Endothelial cell of umbilical vein (primary cell): ENCODE data around the gene CTSF. TPM values are rescaled to one million over a fixed set of nuclear protein-coding genes. Genes with fewer than 3 reads are reported as not detected.

ENCODE experiments used
- BruUV-seq: library from RNA; stranded (reverse); fragments of 400-500 nt; replicated peaks from 2 replicates; lab custom pipeline; 2021; lab: Mats Ljungman, UMichigan
- CTCF ChIA-PET: fragments of 300-600, 350-600 bp; sonication (Branson Sonifier 250); formaldehyde crosslinking; loops from one replicate; lab custom pipeline; 2021; ENCODE audit warnings: antibody characterized with exemption, inconsistent platforms; lab: Charles Lee
- POLR2A ChIA-PET: fragments of 300-600, 350-600 bp; sonication (Branson Sonifier 250); formaldehyde crosslinking; loops from one replicate; lab custom pipeline; 2021; ENCODE audit warnings: antibody characterized with exemption, inconsistent platforms; lab: Charles Lee
- DNase-seq: peaks from one replicate; pipeline ENCODE4 v3.0.0-alpha.2; 2011; ENCODE audit warnings: low read depth, low spot score
- FAIRE-seq: peaks from 2 replicates; lab custom pipeline; 2011; peaks lifted over from hg19 to GRCh38; lab: Jason Lieb, UNC
- H2AFZ ChIP-seq: 2 replicates; pipeline ENCODE4 v1.6.0; 2012; ENCODE audit warnings: low read depth, low read length, control low read depth, inconsistent platforms
- H3K27ac ChIP-seq: 2 replicates; pipeline ENCODE4 v1.5.1; 2011; ENCODE audit warnings: low read depth, mild to moderate bottlenecking, control low read depth, low read length, moderate library complexity; ENCODE audit not compliant: insufficient read depth
- H3K27me3 ChIP-seq, 2 experiments: 2 replicates each; pipeline versions ENCODE4 v1.6.0 to v1.6.1; 2011; ENCODE audit warnings: low read length in 2 of 2, mixed read lengths in 1 of 2; ENCODE audit not compliant: control insufficient read depth in 2 of 2, insufficient read depth in 2 of 2
- H3K36me3 ChIP-seq, 2 experiments: 2 replicates in 1 of 2; 3 replicates in 1 of 2; pipeline ENCODE4 v1.5.1; 2011; ENCODE audit warnings: low read length in 2 of 2, mild to moderate bottlenecking in 1 of 2, moderate library complexity in 1 of 2; ENCODE audit not compliant: control insufficient read depth in 2 of 2, insufficient read depth in 2 of 2; ENCODE audit errors: extremely low read depth in 1 of 2
- H3K4me1 ChIP-seq: 3 replicates; pipeline ENCODE4 v1.5.1; 2011; ENCODE audit warnings: mild to moderate bottlenecking, low read length; ENCODE audit not compliant: control insufficient read depth, insufficient read depth; ENCODE audit errors: extremely low read depth
- H3K4me2 ChIP-seq: 2 replicates; pipeline ENCODE4 v1.6.1; 2011; ENCODE audit warnings: low read length, control low read depth, mixed read lengths; ENCODE audit not compliant: insufficient read depth
- H3K4me3 ChIP-seq, 3 experiments: fragments of 200-600 bp in 1 of 3; sonication (generic), shearing (Covaris generic) in 1 of 3; replicated peaks in 1 of 3; 2 replicates each; pipeline ENCODE4 v1.5.1; 2011 to 2016; ENCODE audit warnings: control low read depth in 3 of 3, low read length in 3 of 3, mild to moderate bottlenecking in 2 of 3, inconsistent platforms in 1 of 3, low read depth in 1 of 3, moderate library complexity in 1 of 3; ENCODE audit not compliant: insufficient read depth in 1 of 3
- H3K79me2 ChIP-seq: 2 replicates; pipeline ENCODE4 v1.6.0; 2012; ENCODE audit warnings: low read length, inconsistent platforms; ENCODE audit not compliant: control insufficient read depth, insufficient read depth
- H3K9ac ChIP-seq: replicated peaks from 2 replicates; pipeline ENCODE3; 2011; ENCODE audit warnings: low read length, control low read depth; ENCODE audit not compliant: insufficient read depth; ENCODE audit errors: extremely low read depth
- H3K9me1 ChIP-seq: replicated peaks from 3 replicates; pipeline ENCODE4 v1.6.0; 2011; ENCODE audit warnings: mild to moderate bottlenecking, low read length; ENCODE audit not compliant: control insufficient read depth, insufficient read depth; ENCODE audit errors: extremely low read depth
- H3K9me3 ChIP-seq: replicated peaks from 2 replicates; pipeline ENCODE4 v1.5.1; 2012; ENCODE audit warnings: low read length, inconsistent platforms; ENCODE audit not compliant: control insufficient read depth, insufficient read depth
- H4K20me1 ChIP-seq: replicated peaks from 2 replicates; pipeline ENCODE3; 2011; ENCODE audit warnings: mild to moderate bottlenecking, low read length; ENCODE audit not compliant: control insufficient read depth, insufficient read depth; ENCODE audit errors: extremely low read depth
- EZH2 ChIP-seq: IDR thresholded peaks from 2 replicates; pipeline ENCODE4 v1.6.1; 2012; ENCODE audit warnings: borderline replicate concordance, low read depth, mild to moderate bottlenecking, moderate library complexity, low read length, inconsistent platforms; ENCODE audit not compliant: severe bottlenecking
- GATA2 ChIP-seq: IDR thresholded peaks from 2 replicates; pipeline ENCODE4 v1.7.0; 2011; ENCODE audit warnings: low read depth, mild to moderate bottlenecking, moderate library complexity, mixed read lengths, low read length; ENCODE audit not compliant: insufficient read length, insufficient read depth
- JUN ChIP-seq: IDR thresholded peaks from 2 replicates; pipeline ENCODE4 v1.6.1; 2011; ENCODE audit warnings: borderline replicate concordance, low read depth; ENCODE audit not compliant: insufficient read length, insufficient read depth
- MYC ChIP-seq: IDR thresholded peaks from one replicate; pipeline ENCODE4 v1.6.1; 2011; ENCODE audit warnings: mild to moderate bottlenecking, low read depth, low read length
- POLR2A ChIP-seq: IDR thresholded peaks from 2 replicates; pipeline ENCODE4 v1.6.1; 2012; ENCODE audit warnings: low read depth, mild to moderate bottlenecking, control low read depth, low read length
- POLR2AphosphoS5 ChIP-seq: IDR thresholded peaks from 2 replicates; pipeline ENCODE4 v1.6.1; 2012; ENCODE audit warnings: low read depth, mild to moderate bottlenecking, control low read depth, low read length, moderate library complexity; ENCODE audit not compliant: insufficient read depth
- dilution Hi-C: fragments of 300-500 bp; cut with MboI; formaldehyde crosslinking; loops from one replicate; pipeline ENCODE4 v1.15.0; 2019; ENCODE audit warnings: low sequenced_read_pairs; ENCODE audit not compliant: extremely low pct_ligation_motif_present
- intact Hi-C: fragments of 100-400 bp; cut with micrococcal nuclease; formaldehyde crosslinking; loops from one replicate; pipeline ENCODE4 v1.10.0; 2022
- polyA plus RNA-seq, 4 experiments: library from polyadenylated mRNA; depleted of rRNA in 3 of 4; stranded (reverse) in 3 of 4; unstranded in 1 of 4; fragments of >200 nt; gene quantifications; 2 replicates each; pipeline versions ENCODE4 v1.2.1 to v1.2.3, GENCODE V29; 2011 to 2012; ENCODE audit warnings: missing spikeins in 1 of 4
- total RNA-seq: library from RNA; stranded (reverse); gene quantifications from 2 replicates; pipeline ENCODE4 v1.2.3, GENCODE V29; 2021
- TF ChIP-seq, protein P1 (sequence below), 2 donors: IDR thresholded peaks; 1 replicate in 1 of 2; 2 replicates in 1 of 2; pipeline ENCODE4 v1.5.1; 2011; ENCODE audit warnings: low read length in 2 of 2, mild to moderate bottlenecking in 2 of 2, moderate library complexity in 2 of 2, control low read depth in 1 of 2, inconsistent platforms in 1 of 2, low read depth in 1 of 2; ENCODE audit not compliant: insufficient read depth in 1 of 2; ENCODE audit errors: extremely low read depth in 1 of 2
- TF ChIP-seq, protein P2 (sequence below): IDR thresholded peaks from 2 replicates; pipeline ENCODE4 v1.6.1; 2011; ENCODE audit not compliant: insufficient read depth, insufficient read length

CTSF gene
- total and polyA plus RNA-seq, 2 donors (not counting 3 experiments of a cell fraction or from before 2014, with no cell fraction given) = 14.4 to 27.7 TPM

DNA sequence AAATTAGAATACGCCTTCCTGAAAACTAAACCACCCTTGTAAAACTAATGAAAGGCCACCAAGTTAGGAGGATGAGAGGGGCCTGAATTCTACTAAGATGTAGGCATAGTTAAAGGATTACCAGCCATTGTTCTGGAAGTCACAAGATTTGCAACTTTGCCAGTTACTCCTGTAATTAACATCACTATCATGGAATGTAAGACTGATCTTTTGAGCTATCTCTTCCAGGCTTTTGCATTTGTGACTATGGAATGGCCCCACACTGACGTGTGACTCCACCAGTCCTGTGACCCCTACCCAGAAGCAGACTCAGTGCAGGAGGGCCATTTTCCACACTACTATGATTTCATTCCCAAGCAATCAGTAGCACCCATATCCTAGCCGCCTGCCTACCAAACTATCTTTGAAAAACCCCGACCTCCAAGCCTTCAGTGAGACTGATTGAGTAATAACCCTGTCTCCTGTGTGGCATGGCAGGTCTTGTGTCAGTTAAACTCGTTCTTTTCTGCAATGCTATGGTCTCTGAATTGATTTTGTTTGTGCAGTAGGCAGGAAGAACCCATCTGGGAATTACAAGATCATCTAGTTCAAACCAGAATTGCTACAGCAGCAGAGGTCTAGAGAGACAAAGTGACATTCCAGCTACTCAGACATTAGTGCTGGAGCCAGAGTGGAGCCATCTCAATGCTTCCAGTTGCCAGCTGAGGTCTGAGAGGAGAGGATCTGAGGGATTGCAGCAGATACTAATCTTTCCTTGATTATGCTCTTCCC, 1.9 kb upstream of the CTSF start:
- ChIA-PET CTCF (interaction anchor here (1.1 to 2.9 kb wide), 4 partner anchors 7 to 184 kb away, joined by 3 to 18 read pairs (median 10); partner anchors contain the start of genes ACTN3, RBM4B and ZDHHC24), POLR2A (no interaction called here)
- dilution Hi-C loops (no loop called here), intact Hi-C loops (no loop called here)
- Histone ChIP-seq H3K4me1 (peaks cover 3% of the 10 kb centered on the region), H2AFZ (no peak overlapping the region), H3K27me3 (no peaks in the 10 kb centered on the region), H3K36me3 (no peaks in the 10 kb centered on the region), H3K4me3 (no peak overlapping the region), H3K79me2 (no peaks in the 10 kb centered on the region), H3K9me3 (no peaks in the 10 kb centered on the region), H3K9ac (no peak overlapping the region), H3K27ac (no peak overlapping the region), H4K20me1 (no peaks in the 10 kb centered on the region), H3K4me2 (no peak overlapping the region), H3K9me1 (no peaks in the 10 kb centered on the region)
- TF ChIP-seq, protein P1, sequence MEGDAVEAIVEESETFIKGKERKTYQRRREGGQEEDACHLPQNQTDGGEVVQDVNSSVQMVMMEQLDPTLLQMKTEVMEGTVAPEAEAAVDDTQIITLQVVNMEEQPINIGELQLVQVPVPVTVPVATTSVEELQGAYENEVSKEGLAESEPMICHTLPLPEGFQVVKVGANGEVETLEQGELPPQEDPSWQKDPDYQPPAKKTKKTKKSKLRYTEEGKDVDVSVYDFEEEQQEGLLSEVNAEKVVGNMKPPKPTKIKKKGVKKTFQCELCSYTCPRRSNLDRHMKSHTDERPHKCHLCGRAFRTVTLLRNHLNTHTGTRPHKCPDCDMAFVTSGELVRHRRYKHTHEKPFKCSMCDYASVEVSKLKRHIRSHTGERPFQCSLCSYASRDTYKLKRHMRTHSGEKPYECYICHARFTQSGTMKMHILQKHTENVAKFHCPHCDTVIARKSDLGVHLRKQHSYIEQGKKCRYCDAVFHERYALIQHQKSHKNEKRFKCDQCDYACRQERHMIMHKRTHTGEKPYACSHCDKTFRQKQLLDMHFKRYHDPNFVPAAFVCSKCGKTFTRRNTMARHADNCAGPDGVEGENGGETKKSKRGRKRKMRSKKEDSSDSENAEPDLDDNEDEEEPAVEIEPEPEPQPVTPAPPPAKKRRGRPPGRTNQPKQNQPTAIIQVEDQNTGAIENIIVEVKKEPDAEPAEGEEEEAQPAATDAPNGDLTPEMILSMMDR (IDR thresholded peaks at IDR 0.05; ENCODE audit: extremely low read depth in 1 of 2, insufficient read depth in 1 of 2, low read depth in 1 of 2, low read length in 2 of 2) = no peak
- TF ChIP-seq, protein P2, sequence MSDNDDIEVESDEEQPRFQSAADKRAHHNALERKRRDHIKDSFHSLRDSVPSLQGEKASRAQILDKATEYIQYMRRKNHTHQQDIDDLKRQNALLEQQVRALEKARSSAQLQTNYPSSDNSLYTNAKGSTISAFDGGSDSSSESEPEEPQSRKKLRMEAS = no peak
- TF ChIP-seq POLR2A = no peak
- TF ChIP-seq MYC = no peak
- TF ChIP-seq POLR2AphosphoS5 = no peak
- no peak for TF ChIP-seq GATA2
- TF ChIP-seq EZH2 = no peak
- TF ChIP-seq JUN = no peak
- FAIRE-seq (no peak), DNase-seq (no peak)
- BruUV-seq = no TSS peak
